PC-9 (cell line): Measurements from ENCODE around the gene GLOD5. TPM values are rescaled to one million over a fixed set of nuclear protein-coding genes. Genes with fewer than 3 reads are reported as not detected.

Experiments used
- BruUV-seq: library from RNA; stranded (reverse); fragments of 400-500 nt; replicated peaks from 2 replicates; lab custom pipeline; 2021; lab: Mats Ljungman, UMichigan
- CTCF ChIA-PET: fragments of 300-600 bp; sonication (Branson Sonifier 250); formaldehyde crosslinking; loops from one replicate; lab custom pipeline; 2022; ENCODE audit warnings: antibody characterized with exemption; lab: Charles Lee
- POLR2A ChIA-PET: fragments of 300-600 bp; sonication (Branson Sonifier 250); formaldehyde crosslinking; loops from one replicate; lab custom pipeline; 2022; ENCODE audit warnings: antibody characterized with exemption; ENCODE audit not compliant: unreplicated experiment; lab: Charles Lee
- DNase-seq, 2 experiments: peaks; one replicate each; pipeline versions ENCODE4 v3.0.0 to v3.0.0-alpha.2; 2015 to 2022; ENCODE audit warnings: mixed read lengths in 1 of 2
- H2AFZ ChIP-seq: fragments of 200-600 bp; sonication (generic); 2 replicates; pipeline ENCODE4 v1.8.1; 2017; ENCODE audit warnings: antibody characterized with exemption
- H3F3A ChIP-seq: fragments of 200-600 bp; sonication (generic); 2 replicates; pipeline ENCODE4 v1.8.1; 2017; ENCODE audit warnings: antibody characterized with exemption, mild to moderate bottlenecking, low read depth; ENCODE audit not compliant: insufficient read depth
- H3K27ac ChIP-seq: fragments of 200-600 bp; sonication (generic); 2 replicates; pipeline ENCODE4 v1.6.1; 2016; ENCODE audit warnings: mixed run types
- H3K27me3 ChIP-seq: fragments of 200-600 bp; sonication (generic); 2 replicates; pipeline ENCODE4 v1.6.1; 2016; ENCODE audit warnings: low read depth, mixed run types; ENCODE audit not compliant: insufficient read depth
- H3K36me3 ChIP-seq: fragments of 200-600 bp; sonication (generic); 2 replicates; pipeline ENCODE4 v1.6.1; 2016; ENCODE audit warnings: low read depth, mixed run types
- H3K4me1 ChIP-seq: fragments of 200-600 bp; sonication (generic); replicated peaks from 2 replicates; pipeline ENCODE4 v1.6.1; 2016; ENCODE audit warnings: mixed run types; ENCODE audit not compliant: insufficient read depth
- H3K4me2 ChIP-seq: fragments of 200-600 bp; sonication (generic); 2 replicates; pipeline ENCODE4 v1.6.1; 2017; ENCODE audit warnings: mixed run types
- H3K4me3 ChIP-seq: fragments of 200-600 bp; sonication (generic); 2 replicates; pipeline ENCODE4 v1.6.1; 2016; ENCODE audit warnings: mixed run types
- H3K79me2 ChIP-seq: fragments of 200-600 bp; sonication (generic); 2 replicates; pipeline ENCODE4 v1.6.1; 2017; ENCODE audit warnings: low read depth, mixed run types
- H3K9me2 ChIP-seq: fragments of 200-600 bp; sonication (generic); 2 replicates; pipeline ENCODE4 v1.8.1; 2017; ENCODE audit warnings: mild to moderate bottlenecking; ENCODE audit not compliant: insufficient read depth
- H3K9me3 ChIP-seq: fragments of 200-600 bp; sonication (generic); 2 replicates; pipeline ENCODE4 v1.8.1; 2016; ENCODE audit warnings: low read depth; ENCODE audit not compliant: insufficient read depth
- H4K20me1 ChIP-seq: fragments of 200-600 bp; sonication (generic); 2 replicates; pipeline ENCODE4 v1.8.1; 2017; ENCODE audit not compliant: insufficient read depth
- CTCF ChIP-seq: fragments of 200-600 bp; sonication (generic); conservative IDR thresholded peaks from 2 replicates; pipeline ENCODE4 v1.6.1; 2017; ENCODE audit warnings: mixed run types, antibody characterized with exemption, mild to moderate bottlenecking, moderate library complexity
- EZH2 ChIP-seq: fragments of 200-600 bp; sonication (generic); IDR thresholded peaks from 2 replicates; pipeline ENCODE4 v1.8.0; 2017; ENCODE audit warnings: antibody characterized with exemption, low read depth
- intact Hi-C: fragments of 100-400 bp; cut with micrococcal nuclease; formaldehyde crosslinking; loops from one replicate; pipeline ENCODE4 v1.10.0; 2022; ENCODE audit not compliant: unreplicated experiment
- total RNA-seq: library from RNA; stranded (reverse); gene quantifications from 2 replicates; pipeline ENCODE4 v1.2.3, GENCODE V29; 2021

The GLOD5 gene
- total RNA-seq, 1 experiment from 2014 or later, result not detected

DNA sequence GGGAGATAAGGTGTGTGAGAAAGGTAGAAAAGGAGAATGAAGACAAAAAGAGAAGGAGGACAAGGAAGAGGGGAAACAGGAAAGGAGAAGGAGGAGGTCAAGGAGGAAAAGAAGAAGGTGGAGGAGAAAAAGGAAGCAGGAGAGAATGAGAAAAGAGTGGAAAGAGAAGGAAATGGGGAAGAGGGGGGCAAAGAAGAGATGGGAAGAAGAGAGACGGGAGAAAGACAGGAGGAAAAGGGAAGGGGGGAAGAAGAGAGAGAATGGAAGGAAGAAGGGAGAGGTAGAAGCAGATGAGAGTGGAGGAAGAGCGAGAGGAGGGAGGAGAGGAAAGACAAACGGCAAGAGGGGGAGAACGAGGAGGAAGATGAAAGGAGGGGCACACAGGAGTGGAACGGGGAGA, 28.9 kb downstream of the GLOD5 start:
- Histone ChIP-seq H3K9me2 (no peaks in the 10 kb centered on the region), H4K20me1 (no peaks in the 10 kb centered on the region), H3K27ac (no peak overlapping the region), H3K27me3 (no peaks in the 10 kb centered on the region), H3K4me1 (peaks cover 7% of the 10 kb centered on the region), H3K4me2 (no peak overlapping the region), H3K4me3 (no peak overlapping the region), H3K9me3 (no peaks in the 10 kb centered on the region), H3F3A (no peaks in the 10 kb centered on the region), H3K79me2 (no peaks in the 10 kb centered on the region), H2AFZ (no peak overlapping the region), H3K36me3 (no peaks in the 10 kb centered on the region)
- no peak for TF ChIP-seq CTCF
- TF ChIP-seq EZH2, result no peak
- no TSS peak for BruUV-seq
- intact Hi-C loops, result no loop called here
- POLR2A ChIA-PET, result no interaction called here
- CTCF ChIA-PET, result no interaction called here
- no peak for DNase-seq

- BruUV-seq, result no TSS peak
- Histone ChIP-seq H3K36me3 (no peaks in the 10 kb centered on the region), H3K79me2 (no peaks in the 10 kb centered on the region), H3K27me3 (no peaks in the 10 kb centered on the region), H3K27ac (no peak overlapping the region), H3F3A (no peaks in the 10 kb centered on the region), H3K9me3 (no peaks in the 10 kb centered on the region), H3K4me1 (peaks cover 12% of the 10 kb centered on the region), H3K4me2 (no peak overlapping the region), H4K20me1 (no peaks in the 10 kb centered on the region), H2AFZ (no peak overlapping the region), H3K4me3 (no peak overlapping the region), H3K9me2 (no peaks in the 10 kb centered on the region)
- DNase-seq, result no peak
- intact Hi-C loops, result no loop called here
- ChIA-PET CTCF (no interaction called here), POLR2A (interaction anchor here (0.6 kb wide), 1 partner anchor 240 kb away, joined by 3 read pairs; no protein-coding TSS in a partner anchor)
- TF ChIP-seq CTCF (no peak), EZH2 (no peak)
Observed at GRCh38 chrX:48791063-48791820, 29.7 kb downstream of the GLOD5 start.

DNA sequence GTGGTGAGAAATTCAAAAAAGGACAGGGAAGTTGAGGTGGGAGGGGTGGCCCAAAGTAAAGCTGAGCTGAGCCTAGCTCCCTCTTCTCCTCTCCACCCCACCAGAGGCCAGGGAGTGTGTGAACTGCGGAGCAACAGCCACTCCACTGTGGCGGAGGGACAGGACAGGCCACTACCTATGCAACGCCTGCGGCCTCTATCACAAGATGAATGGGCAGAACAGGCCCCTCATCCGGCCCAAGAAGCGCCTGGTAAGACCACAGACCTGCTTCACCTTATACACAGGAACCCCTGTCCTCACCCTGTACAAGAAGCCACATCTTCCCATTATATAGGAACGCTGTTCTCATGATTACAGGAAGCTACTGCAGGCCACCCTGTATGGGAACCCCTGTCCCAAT, 30.7 kb downstream of the GLOD5 start:
- no peaks in the 10 kb centered on the region for H3K79me2 ChIP-seq
- no peaks in the 10 kb centered on the region for H4K20me1 ChIP-seq
- TF ChIP-seq EZH2 (no peak), CTCF (no peak)
- H3K4me2 ChIP-seq, result no peak overlapping the region
- no peak overlapping the region for H3K27ac ChIP-seq
- intact Hi-C loops, result no loop called here
- DNase-seq, result no peak
- no peaks in the 10 kb centered on the region for H3K27me3 ChIP-seq
- no peaks in the 10 kb centered on the region for H3F3A ChIP-seq
- no peak overlapping the region for H3K4me3 ChIP-seq
- H3K9me2 ChIP-seq, result no peaks in the 10 kb centered on the region
- CTCF ChIA-PET, result interaction anchor here (0.5 kb wide), 1 partner anchor 73 kb away, joined by 4 read pairs; no protein-coding TSS in a partner anchor
- peaks cover 12% of the 10 kb centered on the region for H3K4me1 ChIP-seq
- H3K36me3 ChIP-seq, result no peaks in the 10 kb centered on the region
- no TSS peak for BruUV-seq
- no peak overlapping the region for H2AFZ ChIP-seq
- POLR2A ChIA-PET, result no interaction called here
- H3K9me3 ChIP-seq, result no peaks in the 10 kb centered on the region
